Skeletal muscle satellite cell (primary cell): Measurements from ENCODE around the gene TMCC3.
A peak's percentile ranks its signal among the peaks of the same experiment; 100 is the strongest.

Source experiments
- H3K27me3 ChIP-seq: 2 replicates; pipeline ENCODE4 v1.7.0; 2013; ENCODE audit warnings: low read length; ENCODE audit not compliant: control insufficient read depth, insufficient read depth
- H3K36me3 ChIP-seq: 2 replicates; pipeline ENCODE4 v1.7.0; 2013; ENCODE audit warnings: mild to moderate bottlenecking, control low read depth, low read length; ENCODE audit not compliant: insufficient read depth
- H3K4me1 ChIP-seq: 2 replicates; pipeline ENCODE4 v1.7.0; 2013; ENCODE audit warnings: low read length; ENCODE audit not compliant: control insufficient read depth, insufficient read depth
- H3K4me2 ChIP-seq: 2 replicates; pipeline ENCODE4 v1.7.0; 2013; ENCODE audit warnings: mild to moderate bottlenecking, low read length
- H3K4me3 ChIP-seq: 2 replicates; pipeline ENCODE4 v1.7.0; 2013; ENCODE audit warnings: low read length
- H3K9ac ChIP-seq: 2 replicates; pipeline ENCODE4 v1.7.0; 2013; ENCODE audit warnings: mild to moderate bottlenecking, low read depth, low read length, moderate library complexity
- H3K9me3 ChIP-seq: replicated peaks from 2 replicates; pipeline ENCODE4 v1.7.0; 2013; ENCODE audit warnings: mild to moderate bottlenecking, control low read depth, low read length

TMCC3 gene

DNA sequence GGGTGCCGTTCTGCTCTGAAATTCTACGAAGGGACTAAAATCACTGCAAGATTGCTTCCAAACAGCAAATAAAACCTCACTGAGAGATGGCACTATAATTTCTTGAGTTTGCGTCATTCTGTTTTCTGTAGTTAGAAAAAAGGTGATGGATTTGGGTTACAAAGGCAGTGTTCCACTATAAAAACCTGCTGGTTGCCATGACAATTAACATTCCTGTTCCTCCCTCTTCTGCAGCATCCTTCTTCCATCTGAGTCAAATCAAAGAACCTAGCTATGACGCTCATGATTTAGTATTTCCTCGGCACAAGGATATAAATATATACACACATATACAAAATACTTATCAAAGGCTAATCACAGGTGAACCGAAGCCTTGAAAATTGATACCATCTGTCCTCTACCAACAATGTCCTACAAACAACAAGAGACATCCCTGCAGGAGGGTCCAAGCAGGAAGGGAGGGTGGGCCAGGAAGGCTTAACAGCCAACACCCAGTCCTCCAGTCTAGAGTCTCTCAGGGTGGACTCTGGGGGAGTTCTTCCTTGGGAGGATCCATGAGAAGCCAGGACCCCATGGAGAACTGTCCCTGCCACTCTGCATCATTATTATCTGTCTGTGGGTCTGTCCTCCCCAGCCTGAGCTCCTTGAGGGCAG lies 21.4 kb downstream of the TMCC3 start:
- Histone ChIP-seq H3K36me3 (no peaks in the 10 kb centered on the region), H3K9ac (no peak overlapping the region), H3K27me3 (no peaks in the 10 kb centered on the region), H3K9me3 (no peaks in the 10 kb centered on the region), H3K4me1 (no peaks in the 10 kb centered on the region), H3K4me3 (no peak overlapping the region), H3K4me2 (no peak overlapping the region)

DNA sequence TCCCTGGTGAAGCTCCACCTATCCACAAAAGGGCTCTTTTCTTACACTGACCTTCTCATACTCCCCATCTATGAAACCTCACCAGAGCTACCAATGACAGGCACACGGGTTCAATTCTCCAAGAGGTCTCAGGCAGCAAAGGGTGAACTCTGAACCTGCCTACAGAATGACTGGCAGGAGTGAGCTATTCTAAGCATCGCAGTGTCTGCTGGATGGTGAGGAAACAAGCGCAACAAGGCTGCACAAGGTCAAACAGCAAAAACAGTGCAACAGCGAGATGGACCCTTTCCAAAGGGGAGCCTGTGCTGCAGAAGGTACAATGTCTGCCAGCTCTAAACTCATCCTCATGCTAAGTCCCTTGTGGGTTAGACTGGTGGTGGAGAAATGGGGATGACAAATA lies 22.0 kb downstream of the TMCC3 start:
- H3K36me3 ChIP-seq, result no peaks in the 10 kb centered on the region
- H3K9me3 ChIP-seq, result no peaks in the 10 kb centered on the region
- H3K27me3 ChIP-seq, result no peaks in the 10 kb centered on the region
- no peak overlapping the region for H3K4me3 ChIP-seq
- H3K9ac ChIP-seq, result no peak overlapping the region
- no peaks in the 10 kb centered on the region for H3K4me1 ChIP-seq
- no peak overlapping the region for H3K4me2 ChIP-seq

DNA sequence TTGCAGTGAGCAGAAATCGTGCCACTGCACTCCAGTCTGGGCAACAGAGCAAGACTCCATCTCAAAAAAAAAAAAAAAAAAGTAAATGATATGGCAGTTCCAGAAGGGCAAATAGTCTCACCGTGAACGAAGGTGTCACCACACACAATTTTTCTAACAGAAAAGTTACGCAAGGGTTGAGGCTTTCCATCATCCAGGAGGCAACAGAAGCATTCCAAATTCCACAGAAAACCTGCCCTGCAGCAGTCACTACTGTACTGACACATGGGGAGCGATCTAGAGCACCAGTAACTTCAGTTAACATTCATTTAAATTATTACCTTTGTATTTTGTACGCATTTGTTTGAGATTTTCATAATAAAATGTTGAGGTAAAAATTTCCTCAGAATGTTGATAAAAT lies 24.8 kb downstream of the TMCC3 start:
- Histone ChIP-seq H3K4me3 (no peak overlapping the region), H3K27me3 (no peaks in the 10 kb centered on the region), H3K36me3 (no peaks in the 10 kb centered on the region), H3K4me2 (no peak overlapping the region), H3K4me1 (peaks cover 15% of the 10 kb centered on the region), H3K9ac (no peak overlapping the region), H3K9me3 (no peaks in the 10 kb centered on the region)

DNA sequence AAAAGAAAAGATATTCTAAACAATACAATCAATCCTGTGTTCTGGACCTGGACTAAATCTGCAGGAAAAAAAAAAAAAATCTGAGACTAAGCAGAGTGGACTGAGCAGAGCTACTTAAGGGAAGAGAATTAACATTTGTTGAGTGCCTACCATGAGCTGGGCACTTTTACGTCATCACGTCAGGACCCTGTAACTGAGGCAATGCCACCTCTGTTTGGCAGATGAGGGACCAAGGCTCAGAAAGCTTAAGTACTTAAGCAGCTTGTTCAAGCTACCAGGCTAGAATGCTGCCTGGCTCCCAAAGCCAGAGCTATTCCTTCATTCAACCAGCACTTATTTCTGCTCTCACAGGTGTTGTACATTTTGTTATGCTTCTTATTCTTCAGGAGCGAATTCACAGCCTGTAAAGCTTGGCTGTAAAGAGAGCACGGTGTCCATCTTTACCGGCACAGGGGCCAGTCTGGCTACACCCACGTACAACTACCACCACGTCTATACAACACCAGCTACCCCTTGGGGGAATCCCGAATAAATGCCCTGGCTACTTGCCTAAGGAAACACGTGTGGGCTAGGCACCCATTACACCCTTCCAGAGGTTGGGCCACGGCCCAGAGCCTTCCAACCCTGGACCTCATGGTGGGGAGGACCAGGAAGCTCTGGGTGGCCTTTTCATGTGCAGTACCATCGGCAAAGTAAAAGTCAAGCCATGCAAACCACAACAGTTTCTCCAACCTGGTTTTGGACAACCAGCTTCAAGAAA lies 27.0 kb downstream of the TMCC3 start:
- H3K9ac ChIP-seq, result no peak overlapping the region
- no peak overlapping the region for H3K4me3 ChIP-seq
- H3K27me3 ChIP-seq, result no peaks in the 10 kb centered on the region
- H3K36me3 ChIP-seq, result no peaks in the 10 kb centered on the region
- no peak overlapping the region for H3K4me2 ChIP-seq
- H3K9me3 ChIP-seq, result no peaks in the 10 kb centered on the region
- H3K4me1 ChIP-seq, result peaks cover 28% of the 10 kb centered on the region

DNA sequence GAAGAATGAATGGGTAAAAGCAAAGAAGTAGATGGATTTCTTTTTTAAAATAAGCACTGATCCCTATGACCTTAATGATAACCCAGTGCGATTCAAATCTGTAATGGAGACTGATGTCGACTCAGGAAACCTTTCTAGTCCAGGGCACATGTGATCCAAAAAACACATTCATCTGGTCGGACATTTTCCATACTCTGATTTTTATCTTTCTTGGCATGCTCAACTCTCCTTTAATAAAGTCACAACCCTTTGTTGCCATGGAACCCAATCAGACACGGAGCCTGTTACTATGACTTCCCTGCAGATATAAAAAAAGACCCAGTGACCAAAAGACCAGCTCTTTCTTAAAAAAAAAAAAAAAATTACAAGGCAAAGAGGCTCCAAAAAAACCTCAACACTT lies 27.9 kb downstream of the TMCC3 start:
- H3K9me3 ChIP-seq, result no peaks in the 10 kb centered on the region

DNA sequence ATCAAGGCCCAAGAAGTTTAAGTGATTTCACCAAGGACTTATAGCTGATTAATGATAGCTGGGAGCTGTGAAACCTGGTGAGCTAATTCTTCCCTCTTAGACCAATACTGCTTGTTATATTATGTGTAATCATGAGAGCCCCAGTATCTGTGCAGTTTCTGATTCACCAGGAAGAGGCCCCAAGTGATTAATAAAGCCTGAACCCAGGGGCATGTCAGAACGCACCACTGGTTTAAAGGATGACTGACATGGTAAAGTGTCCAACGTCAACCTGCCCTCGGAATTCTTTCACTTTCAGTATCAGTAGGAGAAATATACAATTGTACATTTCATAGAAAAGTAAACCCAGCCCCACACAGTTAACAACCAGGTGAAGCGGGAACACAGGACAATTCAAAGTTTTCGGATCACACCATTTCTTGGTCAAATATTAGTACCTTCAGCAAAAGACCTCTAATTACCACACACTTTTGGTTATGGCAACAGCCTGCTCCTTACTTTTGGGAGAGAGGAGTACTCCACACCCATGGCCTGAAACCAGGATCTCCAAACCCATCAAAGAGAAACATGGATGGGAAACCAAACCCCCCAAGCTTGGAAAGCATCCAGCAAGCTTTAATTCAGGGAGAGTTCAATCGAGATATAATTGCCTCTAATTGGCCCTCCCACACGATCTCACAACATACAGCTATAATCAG lies 28.5 kb downstream of the TMCC3 start:
- Histone ChIP-seq H3K9me3 (no peaks in the 10 kb centered on the region), H3K27me3 (no peaks in the 10 kb centered on the region), H3K4me2 (peak overlapping the region; percentile 77), H3K4me1 (peaks cover 34% of the 10 kb centered on the region), H3K4me3 (peak overlapping the region; percentile 56), H3K36me3 (no peaks in the 10 kb centered on the region), H3K9ac (peak overlapping the region; percentile 31)

More for the DNA sequence above, 27.9 kb downstream of the TMCC3 start:
- Histone ChIP-seq H3K9ac (peak overlapping the region; percentile 31), H3K27me3 (no peaks in the 10 kb centered on the region), H3K4me2 (peak overlapping the region; percentile 77), H3K4me1 (peaks cover 30% of the 10 kb centered on the region), H3K4me3 (no peak overlapping the region), H3K36me3 (no peaks in the 10 kb centered on the region)

DNA sequence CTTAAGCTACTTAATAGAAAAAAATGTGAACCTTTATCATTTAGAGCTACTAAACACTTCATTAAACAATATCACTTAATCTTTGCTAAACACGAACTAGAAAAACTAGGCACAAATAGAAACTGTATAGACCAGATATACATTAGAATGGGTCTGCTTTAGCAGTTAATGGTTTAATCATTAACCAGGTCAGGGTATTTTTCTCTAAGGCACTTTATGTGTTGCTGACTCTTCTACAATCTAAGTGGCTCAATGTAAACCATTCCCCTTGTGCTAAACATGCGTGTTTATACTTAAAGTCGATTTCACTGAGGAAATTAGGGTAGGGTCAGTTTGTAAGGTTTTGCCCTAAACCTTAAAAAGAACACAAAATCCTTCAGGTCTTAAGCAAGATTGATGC lies 29.7 kb downstream of the TMCC3 start:
- Histone ChIP-seq H3K9ac (no peak overlapping the region), H3K27me3 (no peaks in the 10 kb centered on the region), H3K36me3 (no peaks in the 10 kb centered on the region), H3K4me2 (no peak overlapping the region), H3K4me3 (no peak overlapping the region), H3K9me3 (no peaks in the 10 kb centered on the region), H3K4me1 (peaks cover 46% of the 10 kb centered on the region)

DNA sequence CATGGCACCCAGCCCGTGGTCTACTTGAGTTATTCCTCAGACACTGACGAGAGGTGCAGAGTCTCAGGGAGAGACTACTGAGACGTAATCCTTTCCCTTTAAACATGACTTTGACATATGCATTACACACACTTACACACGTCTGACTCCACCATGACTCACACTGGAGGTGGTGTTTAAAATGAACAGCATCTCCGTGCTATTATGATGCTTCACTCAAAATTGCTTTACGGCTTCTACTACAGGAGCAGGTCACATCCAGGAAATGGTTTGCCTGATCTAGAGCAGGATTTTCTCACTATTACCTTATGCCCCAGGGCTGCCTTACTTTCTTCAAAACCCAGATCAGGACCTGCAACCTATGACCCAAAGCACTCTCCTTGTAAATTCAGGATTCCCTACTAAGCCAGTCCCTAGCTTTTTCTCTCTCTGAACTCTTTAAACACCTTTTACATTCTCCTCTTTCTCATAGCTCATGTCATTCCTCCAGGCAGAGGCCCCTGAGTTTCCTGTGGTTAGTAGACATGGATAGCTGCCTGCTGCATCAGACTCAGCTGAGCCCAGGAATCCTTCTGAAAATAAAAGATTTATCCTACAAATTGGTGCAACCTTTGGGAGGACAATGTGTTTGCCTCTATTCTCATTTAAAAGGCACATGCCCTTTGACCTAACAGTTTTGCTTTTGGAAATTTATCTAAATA lies 31.2 kb downstream of the TMCC3 start:
- Histone ChIP-seq H3K27me3 (no peaks in the 10 kb centered on the region), H3K9me3 (no peaks in the 10 kb centered on the region), H3K4me2 (peak overlapping the region; percentile 65), H3K36me3 (no peaks in the 10 kb centered on the region), H3K4me1 (peaks cover 60% of the 10 kb centered on the region), H3K4me3 (peak overlapping the region; percentile 27), H3K9ac (peak overlapping the region; percentile 28)

DNA sequence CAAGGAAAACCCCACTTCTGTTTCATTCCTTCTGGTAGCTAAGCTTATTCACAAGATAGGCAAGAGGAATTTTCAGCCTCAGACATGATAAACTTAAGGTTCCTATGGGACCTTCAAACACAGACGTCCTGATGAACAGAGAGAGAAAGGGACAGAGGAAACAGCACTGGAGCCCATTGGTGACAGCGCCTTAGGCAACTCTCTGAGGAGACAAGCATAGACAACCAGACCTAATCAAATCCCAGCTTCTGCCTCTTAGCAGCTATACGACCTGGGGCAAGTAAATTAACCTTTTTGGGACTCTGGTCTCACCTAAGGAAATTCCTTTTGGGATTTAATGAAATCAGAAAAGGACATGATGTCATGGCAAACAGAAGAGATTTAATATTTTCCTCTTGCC lies 33.3 kb downstream of the TMCC3 start:
- Histone ChIP-seq H3K9ac (no peak overlapping the region), H3K4me3 (no peak overlapping the region), H3K4me2 (no peak overlapping the region), H3K27me3 (no peaks in the 10 kb centered on the region), H3K4me1 (peaks cover 58% of the 10 kb centered on the region), H3K36me3 (no peaks in the 10 kb centered on the region), H3K9me3 (no peaks in the 10 kb centered on the region)

DNA sequence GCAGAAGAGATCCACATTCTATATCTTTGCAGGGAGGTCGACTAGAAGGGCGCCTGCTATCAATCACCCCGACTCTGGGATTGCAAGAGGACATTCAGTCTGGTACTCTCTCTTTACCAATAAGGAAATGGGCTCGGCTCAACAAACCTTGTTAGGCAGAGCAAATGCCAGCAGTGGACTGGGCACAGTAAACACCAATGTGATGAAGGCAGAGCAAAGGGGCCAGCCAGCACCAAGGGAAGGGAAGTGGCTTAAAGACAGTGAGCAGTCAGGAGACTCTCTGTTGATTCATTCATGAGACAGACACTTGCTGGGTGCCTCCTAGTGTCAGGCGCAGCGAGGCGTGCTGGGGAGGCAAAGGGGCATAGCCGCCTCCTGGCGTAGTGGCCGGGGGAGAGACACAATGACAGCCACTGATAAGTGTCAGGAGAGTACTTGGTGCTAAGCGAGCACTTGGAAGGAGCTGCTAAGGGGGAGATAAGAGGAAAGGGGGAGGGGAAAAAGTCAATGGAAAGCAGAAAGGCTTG lies 34.1 kb downstream of the TMCC3 start:
- Histone ChIP-seq H3K36me3 (no peaks in the 10 kb centered on the region), H3K9ac (peak overlapping the region; percentile 62), H3K9me3 (no peaks in the 10 kb centered on the region), H3K4me1 (peaks cover 50% of the 10 kb centered on the region), H3K27me3 (no peaks in the 10 kb centered on the region), H3K4me2 (peak overlapping the region; percentile 80), H3K4me3 (peak overlapping the region; percentile 54)
